PC-3 (cell line): ENCODE results near the gene EME2.

ENCODE experiments used
- CTCF ChIP-seq: fragments of 300-600 bp; sonication (generic); conservative IDR thresholded peaks from 2 replicates; pipeline ENCODE4 v1.5.1; 2017; ENCODE audit warnings: antibody characterized with exemption, low read depth, mild to moderate bottlenecking, low read length
- EZH2 ChIP-seq: fragments of 300-600 bp; sonication (generic); IDR thresholded peaks from one replicate; pipeline ENCODE4 v1.6.1; 2017; ENCODE audit warnings: antibody characterized with exemption, mild to moderate bottlenecking, low read length; ENCODE audit not compliant: unreplicated experiment

- TF ChIP-seq CTCF (no peak), EZH2 (no peak)
These were observed 44.6 kb downstream of the EME2 start for GRCh38 chr16:1817276-1817589.
